GM19324 (cell line): ENCODE data around the gene EFHD2.
"Not testable (repeated sequence)": the region's sequence is repeated elsewhere in the genome, so short reads cannot be mapped to it uniquely, and the experiment has no call there.

Experiments
- ATAC-seq: cut with Tn5 transposase; IDR thresholded peaks from one replicate; pipeline ENCODE4 v1.9.1; 2021; ENCODE audit warnings: mild to moderate bottlenecking, moderate library complexity; ENCODE audit not compliant: unreplicated experiment, low FRiP score

Gene EFHD2

DNA sequence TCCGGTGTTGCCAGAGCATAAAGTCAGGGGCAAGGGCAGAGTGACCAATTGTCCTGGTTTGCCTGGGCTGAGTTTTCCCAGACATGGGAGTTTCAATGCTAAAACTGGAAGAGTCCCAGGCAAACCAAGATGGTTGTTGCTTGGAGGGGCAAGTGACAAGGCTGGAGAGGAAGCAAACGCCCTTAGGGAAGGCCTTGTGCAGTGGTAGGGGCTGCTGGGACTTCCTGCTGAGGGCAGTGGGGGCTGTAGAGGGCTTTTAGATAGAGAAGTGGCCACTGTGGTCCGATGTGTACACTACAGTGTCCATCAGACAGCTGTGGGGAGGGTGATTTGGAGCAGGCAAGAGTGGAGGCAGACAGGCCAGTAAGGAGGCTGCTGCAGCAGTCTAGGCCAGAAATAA, 39.9 kb downstream of the EFHD2 start:
- ATAC-seq, result no peak

DNA sequence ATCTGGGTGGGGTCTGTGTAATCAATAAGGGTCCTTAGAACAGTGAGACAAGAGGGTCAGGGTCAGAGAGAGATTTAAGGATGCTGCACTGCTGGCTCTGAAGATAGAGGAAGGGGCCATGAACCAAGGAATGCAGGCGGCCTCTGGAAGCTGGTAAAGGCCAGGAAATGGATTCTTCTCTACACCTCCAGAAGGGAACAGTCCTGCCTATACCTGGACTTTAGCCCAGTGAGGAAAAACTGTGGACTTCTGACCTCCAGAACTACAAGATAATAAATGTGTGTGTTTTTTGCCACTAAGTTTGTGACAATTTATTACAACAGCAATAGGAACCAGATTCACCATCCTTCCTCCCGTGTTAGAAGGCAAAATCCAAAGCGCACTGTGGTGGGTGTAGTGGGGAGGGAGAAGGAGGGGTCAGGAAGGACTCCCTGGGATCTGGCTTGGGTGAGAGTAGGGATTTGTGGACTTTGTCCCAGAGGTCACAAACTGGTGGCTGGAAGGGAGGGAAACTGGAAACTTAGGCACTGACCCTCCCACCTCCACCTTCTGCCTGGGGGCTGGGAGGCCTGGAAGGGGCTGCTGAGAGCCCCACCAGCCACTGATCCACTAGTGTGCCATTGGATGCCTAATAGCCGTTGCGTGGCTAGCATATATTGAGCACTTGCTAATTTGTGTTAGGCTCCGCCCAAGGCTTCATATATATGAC, 41.5 kb downstream of the EFHD2 start:
- no peak for ATAC-seq

DNA sequence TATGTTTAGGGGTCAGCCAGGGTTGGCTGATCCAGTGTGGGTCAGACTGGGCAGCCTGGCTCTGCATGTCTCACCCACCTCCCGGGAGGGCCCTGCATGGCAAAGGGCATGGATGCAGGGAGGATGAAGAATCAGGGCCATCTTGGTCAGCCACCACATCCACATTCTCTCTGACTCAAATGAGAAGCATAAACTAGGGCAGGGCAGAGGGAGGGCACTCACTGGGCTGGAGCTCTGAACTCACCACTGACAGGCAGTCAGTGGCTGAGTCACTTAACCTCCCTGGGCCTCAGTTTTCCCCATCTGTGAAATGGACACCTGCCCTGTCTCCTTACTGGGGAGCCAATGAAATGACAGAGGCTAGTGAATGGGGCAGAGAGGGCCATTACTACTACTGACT, 42.5 kb downstream of the EFHD2 start:
- ATAC-seq, result no peak

DNA sequence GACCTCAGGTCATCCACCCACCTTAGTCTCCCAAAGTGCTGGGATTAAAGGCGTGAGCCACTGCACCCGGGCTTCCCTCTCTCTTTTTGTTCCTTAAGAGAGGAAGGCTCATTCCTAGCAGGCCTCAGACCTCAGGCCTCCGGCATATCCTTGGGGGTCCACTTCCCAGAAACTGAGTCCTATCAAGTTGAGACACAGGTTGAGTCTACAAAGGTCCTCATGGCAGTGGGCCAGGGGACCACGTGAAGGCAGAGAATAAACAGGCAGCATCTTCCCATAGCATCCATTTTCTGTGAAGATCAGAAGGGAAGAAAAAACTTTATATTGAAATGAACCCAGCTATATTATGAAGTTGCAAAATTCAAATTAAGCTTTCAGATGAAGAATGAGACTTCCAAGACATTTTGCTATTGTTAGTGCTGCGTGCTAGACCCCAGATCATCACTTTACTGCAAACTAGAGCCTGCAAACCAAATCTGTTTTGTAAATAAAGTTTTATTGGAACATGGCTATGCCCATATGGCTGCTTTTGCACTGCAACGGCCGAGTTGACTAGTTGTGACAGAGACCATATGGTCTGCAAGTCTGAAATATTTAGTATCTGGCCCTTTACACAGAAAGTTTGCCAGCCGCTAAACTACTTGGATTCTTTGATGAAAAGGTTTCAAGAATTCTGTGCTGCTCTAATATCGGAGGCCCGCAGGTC, 43.3 kb downstream of the EFHD2 start:
- ATAC-seq, result no peak

DNA sequence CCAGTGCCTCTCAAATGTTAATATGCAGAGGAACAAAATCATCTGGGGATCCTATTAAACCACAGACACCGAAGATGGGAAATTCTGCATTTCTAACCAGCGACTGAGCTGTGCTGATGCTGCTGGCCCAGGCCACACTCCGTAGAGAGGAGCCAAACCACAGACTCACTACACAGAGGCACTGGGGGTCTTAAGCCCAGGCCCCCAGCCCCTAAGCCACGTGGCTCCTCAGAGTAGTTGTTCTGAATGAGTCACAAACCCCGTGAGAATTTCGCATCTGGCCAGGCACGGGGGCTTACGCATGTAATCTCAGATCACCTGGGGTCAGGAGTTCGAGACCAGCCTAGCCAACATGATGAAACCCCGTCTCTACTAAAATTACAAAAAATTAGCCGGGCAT, 44.0 kb downstream of the EFHD2 start:
- no peak for ATAC-seq

DNA sequence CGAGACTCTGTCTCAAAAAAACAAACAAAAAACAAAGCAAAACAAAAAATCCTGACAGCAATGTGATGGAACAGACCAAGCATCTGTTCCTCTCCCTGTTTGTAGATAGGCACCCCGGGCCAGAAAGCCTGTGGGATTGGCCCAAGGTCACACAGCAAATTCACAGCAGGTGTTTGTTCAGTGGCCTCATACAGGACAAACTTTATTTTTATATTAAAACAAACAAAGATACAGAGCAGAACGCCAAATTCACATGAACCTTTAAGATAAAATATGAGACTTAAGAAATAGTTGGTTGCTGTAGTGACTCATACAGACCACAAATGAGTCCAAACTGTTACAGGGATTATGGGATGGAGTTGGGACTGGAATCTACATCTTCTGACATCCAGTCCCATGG, 44.6 kb downstream of the EFHD2 start:
- ATAC-seq, result no peak

DNA sequence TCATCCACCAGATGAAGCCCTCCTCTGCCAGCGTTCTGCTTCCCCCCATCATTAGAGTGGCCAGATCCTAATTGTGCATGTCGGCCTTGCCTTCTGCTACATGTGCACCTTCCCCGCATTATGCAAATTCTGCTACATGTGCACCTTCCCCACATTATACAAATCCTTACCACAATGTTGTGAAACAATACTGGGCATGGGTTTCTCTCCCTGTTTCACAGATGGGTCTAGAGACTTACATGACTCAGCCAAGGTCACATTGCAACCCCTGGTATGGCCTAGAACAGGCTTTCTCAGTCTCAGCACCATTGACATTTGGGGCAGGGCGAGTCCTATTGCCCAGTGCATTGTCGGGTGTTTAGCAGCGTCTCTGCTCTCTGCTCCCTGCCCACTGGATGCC, 45.8 kb downstream of the EFHD2 start:
- ATAC-seq, result no peak

DNA sequence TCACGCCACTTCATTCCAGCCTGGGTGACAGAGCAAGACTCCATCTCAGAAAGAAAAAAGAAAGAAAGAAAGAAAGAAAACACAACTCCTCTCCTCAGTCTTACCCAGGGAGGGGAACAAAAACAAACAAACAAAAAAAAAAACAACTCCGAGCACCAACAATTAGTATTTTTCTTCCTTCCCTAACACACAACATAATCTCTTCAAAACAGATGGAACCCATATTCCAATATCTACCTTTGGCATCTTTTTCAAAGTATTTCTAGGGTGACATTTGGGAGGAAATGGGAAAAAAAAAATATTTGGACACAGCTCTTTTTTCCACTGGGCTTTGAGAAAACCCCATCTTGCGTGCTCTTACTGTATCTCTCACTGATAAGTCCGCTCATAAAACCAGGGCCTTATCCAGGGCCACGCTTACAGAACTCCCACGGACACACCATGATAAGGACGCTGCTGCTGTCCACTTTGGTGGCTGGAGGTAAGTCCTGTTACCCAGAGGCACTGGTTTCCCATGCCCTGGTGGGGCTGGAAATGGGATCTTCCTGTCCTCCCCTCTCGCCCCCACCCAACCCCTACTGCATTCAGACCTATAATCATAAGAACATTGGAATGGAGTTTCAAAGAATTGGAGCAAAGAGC, 46.7 kb downstream of the EFHD2 start, which contains the start of gene CELA2A:
CELA2A (plus strand) TSS at position 420 of the 642 bp plus-strand sequence; CDS start at position 442, 22 bp downstream.
- ATAC-seq, result no peak

DNA sequence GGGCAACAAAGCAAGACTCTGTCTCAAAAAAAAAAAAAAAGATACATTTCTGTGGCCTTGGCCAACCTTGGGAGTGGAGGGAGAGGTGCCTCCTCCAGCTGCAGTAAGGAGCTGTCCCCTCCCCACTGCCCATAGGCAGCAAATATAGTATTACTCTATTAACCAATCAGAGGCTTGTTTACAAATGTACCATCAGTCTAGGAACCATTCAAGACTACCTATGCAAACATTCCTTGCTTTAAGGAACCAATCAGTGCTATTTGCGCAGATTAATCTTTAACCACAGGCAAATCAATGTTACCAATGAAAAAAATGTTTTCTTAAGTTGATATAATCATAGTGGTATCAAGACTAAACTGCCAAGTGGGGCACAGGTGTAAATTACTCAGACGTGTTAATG, 47.9 kb downstream of the EFHD2 start:
- no peak for ATAC-seq

DNA sequence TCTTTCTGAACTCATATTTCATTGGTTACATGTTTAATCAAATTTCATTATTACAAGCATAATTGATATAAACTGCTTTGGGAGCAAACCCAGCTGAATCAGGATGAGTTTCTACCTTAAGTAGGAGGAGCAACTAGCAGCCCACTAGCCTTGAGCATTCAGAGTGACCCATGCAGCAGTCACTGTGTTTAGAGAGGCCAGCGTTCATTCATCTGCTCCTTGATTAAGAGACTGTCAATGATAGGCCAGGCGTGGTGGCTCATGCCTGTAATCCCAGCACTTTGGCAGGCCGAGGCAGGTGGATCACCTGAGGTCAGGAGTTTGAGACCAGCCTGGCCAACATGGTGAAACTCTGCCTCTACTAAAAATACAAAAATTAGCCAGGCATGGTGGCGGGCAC, 48.7 kb downstream of the EFHD2 start:
- ATAC-seq, result not testable (repeated sequence)

DNA sequence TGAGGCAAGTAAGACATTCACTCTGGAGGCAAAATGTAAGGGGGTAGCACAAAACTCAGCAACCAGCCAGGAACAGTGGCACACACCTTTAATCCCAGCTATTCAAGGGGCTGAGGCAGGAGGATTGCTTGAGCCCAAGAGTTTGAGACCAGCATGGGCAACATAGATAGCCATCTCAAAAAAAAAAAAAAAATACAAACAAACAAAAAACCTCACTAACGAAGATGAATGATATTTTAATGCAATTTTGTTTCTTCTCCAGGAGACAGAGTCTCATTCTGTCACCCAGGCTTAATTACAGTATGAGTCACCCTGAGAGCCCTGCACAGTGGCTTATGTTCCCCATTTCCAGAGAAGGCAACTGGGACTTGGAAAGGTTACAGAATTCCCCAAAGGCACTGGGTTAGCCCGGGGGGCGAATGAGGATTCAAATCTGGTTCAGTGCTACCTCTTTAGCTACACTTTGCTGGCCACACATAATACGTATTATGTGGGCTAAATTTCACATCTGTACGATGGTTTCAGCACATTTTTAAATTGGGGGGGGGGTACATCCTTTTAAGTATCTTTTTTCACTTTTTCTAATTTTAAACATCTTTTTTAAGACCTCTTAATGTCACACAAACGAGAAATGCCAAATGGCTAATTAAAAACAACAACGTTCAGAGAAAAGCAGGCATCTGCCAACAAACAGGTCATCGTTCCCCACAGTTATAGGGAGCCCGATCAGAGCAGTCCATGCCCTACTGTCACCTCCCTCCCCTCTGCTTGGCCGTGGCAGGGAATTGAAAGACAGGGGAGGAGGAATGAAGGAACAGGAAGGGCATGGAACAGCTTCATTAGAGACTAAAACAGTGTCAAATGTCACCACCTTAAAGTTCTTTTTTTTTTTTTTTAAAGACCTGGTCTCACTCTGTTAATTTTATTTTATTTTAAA, 50.4 kb downstream of the EFHD2 start:
- no peak for ATAC-seq

DNA sequence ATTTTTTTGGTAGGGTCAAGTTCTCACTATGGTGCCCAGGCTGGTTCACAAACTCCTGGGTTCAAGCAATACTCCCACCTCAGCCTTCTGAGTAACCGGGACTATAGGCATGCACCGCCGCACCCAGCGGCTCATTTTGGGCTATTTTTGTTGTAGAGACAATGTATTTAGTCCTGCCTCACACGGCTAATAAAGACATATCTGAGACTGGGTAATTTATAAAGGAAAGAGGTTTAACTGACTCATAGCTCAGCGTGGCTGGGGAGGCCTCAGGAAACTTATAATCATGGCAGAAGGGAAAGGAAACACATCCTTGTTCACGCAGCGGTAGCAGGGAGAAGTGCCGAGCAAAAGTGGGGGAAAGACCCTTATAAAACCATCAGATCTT, 51.0 kb downstream of the EFHD2 start:
- ATAC-seq, result no peak

DNA sequence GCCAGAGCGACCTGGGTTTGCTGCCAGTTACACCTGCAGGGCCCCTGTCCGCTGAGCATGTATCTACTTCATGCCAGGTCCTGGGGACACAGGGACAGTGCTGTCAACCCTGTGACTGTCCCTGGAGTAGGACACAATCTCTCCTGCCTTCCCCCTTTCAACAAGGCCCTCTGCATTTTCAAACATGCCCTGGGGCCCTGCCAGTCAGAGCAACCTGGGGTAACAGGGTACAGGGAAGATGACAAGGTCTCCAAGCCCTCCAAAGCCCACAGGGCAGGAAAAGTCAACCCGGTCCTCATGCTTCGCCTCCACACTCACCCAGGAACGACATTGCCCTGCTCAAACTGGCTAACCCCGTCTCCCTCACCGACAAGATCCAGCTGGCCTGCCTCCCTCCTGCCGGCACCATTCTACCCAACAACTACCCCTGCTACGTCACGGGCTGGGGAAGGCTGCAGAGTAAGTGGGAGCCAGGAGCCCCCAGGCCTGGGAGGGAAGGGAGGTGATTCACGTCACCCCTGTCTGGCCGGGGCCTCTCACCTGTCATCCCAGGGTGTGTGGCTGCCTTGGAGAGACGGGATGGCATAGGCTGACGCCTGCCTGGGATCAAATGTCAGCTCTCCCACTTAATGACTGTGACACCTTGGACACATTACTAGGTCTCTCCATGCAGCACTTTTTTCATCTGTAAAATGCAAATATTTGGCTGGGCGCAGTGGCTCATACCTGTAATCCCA, 53.5 kb downstream of the EFHD2 start:
- not testable (repeated sequence) for ATAC-seq

DNA sequence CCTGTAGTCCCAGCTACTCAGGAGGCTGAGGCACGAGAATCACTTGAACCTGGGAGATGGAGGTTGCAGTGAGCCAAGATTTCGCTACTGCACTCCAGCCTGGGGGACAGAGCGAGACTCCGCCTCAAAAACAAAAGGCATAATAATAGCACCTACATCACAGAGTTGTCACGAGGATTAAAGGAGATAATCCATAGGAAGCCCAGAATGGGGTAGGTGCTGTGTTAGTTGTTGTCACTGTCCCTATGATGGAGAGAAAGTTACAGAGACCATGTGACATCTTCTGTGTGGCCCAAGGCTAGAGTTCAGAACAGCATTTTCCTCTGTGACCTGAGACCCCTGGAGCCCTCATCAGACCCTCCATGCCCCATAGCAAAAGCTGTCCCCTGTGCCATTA, 54.2 kb downstream of the EFHD2 start:
- ATAC-seq, result not testable (repeated sequence)

DNA sequence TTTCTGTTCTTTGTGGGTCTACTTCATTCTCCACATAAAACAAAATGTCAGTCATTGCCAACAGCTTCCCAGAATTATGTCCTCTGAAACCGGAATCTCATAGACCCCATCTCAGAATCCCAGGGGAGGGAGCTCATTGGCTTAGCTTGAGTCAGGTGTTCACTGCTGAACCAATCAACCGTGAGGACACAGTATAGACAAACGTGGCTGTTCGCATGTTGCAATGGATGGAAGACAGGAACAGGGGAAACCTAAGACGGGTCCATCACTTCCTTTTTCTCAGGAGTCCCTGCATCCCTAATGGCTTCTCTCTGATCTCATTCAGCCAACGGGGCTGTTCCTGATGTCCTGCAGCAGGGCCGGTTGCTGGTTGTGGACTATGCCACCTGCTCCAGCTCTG, 56.0 kb downstream of the EFHD2 start:
- no peak for ATAC-seq

DNA sequence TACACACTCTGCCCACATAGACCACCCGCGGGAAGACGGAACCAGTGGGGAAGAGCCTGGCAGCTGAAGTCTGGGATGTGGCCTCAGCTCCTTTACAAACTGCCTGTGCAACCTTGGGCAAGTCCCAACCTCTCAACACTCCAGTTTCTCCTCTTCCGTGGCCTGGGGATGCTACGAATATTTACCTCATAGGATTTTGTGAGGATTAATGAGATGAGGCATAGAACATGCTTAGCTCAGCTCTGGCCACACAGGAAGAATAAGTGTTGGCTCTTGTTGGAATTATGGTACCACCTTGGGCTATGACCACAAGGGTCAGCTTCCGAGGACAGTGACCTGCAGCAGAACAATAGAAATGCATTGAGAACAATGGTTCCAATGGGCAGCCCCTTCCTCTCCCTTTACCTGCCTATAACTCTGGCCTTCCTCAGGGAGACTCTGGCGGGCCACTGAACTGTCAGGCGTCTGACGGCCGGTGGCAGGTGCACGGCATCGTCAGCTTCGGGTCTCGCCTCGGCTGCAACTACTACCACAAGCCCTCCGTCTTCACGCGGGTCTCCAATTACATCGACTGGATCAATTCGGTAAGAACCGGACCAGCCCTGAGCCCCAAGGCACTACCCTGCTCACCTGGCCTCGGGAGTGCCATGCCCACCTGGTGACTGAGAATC, 57.4 kb downstream of the EFHD2 start:
- not testable (repeated sequence) for ATAC-seq

DNA sequence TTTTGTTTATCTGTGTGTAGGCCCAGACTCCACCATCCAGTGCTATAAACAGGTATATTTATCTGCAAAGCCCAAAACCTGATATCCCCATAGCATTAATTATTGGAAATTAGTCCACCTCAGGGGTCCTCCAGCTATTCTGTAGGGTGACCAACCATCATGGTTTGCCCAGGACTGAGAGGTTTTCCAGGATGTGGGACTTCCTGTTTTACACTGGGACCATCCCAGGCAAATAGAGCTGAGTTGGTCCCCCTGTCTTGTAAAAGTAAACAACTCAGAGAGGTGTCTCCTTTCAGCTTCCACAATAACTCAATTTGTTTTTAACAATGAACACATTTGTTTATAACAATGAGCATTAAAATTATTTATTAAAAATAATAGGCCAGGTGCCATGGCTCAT, 58.5 kb downstream of the EFHD2 start:
- ATAC-seq, result no peak

DNA sequence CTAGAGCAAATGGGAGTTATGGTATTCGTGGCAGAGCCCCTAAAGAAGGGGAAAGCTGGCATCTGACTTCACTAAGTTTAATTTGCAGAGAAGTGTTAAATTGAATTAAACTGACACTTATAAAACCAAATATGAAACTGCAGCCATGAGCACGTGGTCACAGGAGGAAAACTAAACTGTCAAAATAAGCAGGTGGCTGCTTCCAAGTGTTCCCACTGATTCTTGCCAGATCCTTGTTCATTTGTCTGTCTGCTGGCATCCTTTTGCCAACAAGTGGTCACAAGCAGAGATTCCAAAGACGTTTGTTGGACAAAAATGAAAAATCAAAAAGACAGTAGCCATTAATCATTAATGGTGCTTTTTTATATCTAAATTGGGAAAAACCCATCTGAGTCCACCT, 59.7 kb downstream of the EFHD2 start:
- no peak for ATAC-seq

DNA sequence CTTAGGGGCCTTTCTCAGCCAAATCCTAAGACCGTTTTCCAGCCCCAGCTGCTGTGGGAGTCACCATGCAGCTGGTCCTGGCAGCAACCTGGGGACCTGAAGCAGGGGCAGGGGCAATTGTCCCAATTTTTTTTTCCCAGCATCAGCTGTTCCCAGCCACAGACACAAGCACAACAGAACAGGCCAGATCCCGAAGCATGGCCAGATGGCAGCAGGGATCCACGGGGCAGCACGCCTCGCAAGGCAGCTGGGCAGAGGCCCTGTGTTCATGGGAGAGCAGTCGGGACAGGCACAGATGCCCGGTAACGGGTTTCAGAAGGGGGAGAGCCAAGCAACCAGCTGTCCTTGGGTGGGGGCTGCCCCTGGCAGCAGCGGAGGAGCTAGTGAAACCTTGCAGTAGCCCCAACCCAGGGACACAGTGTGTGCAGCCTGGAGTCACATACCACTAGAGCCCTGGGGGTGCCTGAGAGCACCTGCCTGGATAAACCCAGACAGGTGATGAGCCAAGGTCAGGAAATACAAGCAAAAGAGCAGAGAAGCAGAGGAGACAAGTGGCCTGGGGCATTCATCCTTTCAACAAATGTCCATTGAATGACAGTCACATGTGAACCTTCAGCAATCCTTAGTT, 60.2 kb downstream of the EFHD2 start:
- not testable (repeated sequence) for ATAC-seq
